ENCODE results near the gene DGKQ.

GRCh38 chr4:995311-996026 is 22.1 kb upstream of the DGKQ start:
- peak in 2 of 3 experiments; percentile 27 to 38; a peak in 2 of 4 replicates for TF ChIP-seq CTCF (IDR thresholded peaks at IDR 0.05; ENCODE audit: control extremely low read depth in 1 of 3, insufficient read depth in 1 of 3, low read depth in 1 of 3, low read length in 3 of 3)
- TF ChIP-seq EZH2 (IDR thresholded peaks at IDR 0.05; ENCODE audit: low read depth, low read length, severe bottlenecking) = no peak
- TF ChIP-seq RXRA (IDR thresholded peaks at IDR 0.05; ENCODE audit: insufficient read depth, low read depth, low read length) = no peak

Measured in H1 (cell line).